Naive thymus-derived CD4-positive, alpha-beta T cell (primary cell): ENCODE results near the gene FNTB. TPM values are rescaled to one million over a fixed set of nuclear protein-coding genes. Genes with fewer than 3 reads are reported as not detected.

Experiments
- ATAC-seq: fragments of 150-1000 bp; cut with Tn5 transposase; 2 replicates; pipeline ENCODE4 v1.10.0; 2021; ENCODE audit warnings: mild to moderate bottlenecking, moderate library complexity
- CTCF ChIA-PET: fragments of 350-600 bp; sonication (Branson Sonifier 250); formaldehyde crosslinking; loops from one replicate; lab custom pipeline; 2021; ENCODE audit warnings: antibody characterized with exemption; lab: Charles Lee
- POLR2A ChIA-PET: fragments of 350-600 bp; sonication (Branson Sonifier 250); formaldehyde crosslinking; loops from one replicate; lab custom pipeline; 2021; ENCODE audit warnings: antibody characterized with exemption, inconsistent platforms; lab: Charles Lee
- DNase-seq, 9 donors: peaks; one replicate each; pipeline versions ENCODE4 v3.0.0 to v3.0.0-alpha.2; 2020 to 2022; ENCODE audit warnings: mixed read lengths in 1 of 9
- H3K27ac ChIP-seq: one replicate; pipeline ENCODE4 v1.7.0; 2013; ENCODE audit warnings: mild to moderate bottlenecking, low read depth, low read length, moderate library complexity
- H3K27me3 ChIP-seq, 2 donors: one replicate each; pipeline ENCODE4 v1.7.0; 2013; ENCODE audit warnings: low read length in 2 of 2, mild to moderate bottlenecking in 2 of 2, moderate library complexity in 2 of 2; ENCODE audit not compliant: control insufficient read depth in 2 of 2, insufficient read depth in 2 of 2
- H3K36me3 ChIP-seq, 3 experiments: 1 replicate in 2 of 3; 2 replicates in 1 of 3; pipeline ENCODE4 v1.7.0; 2013; ENCODE audit warnings: low read length in 3 of 3, mild to moderate bottlenecking in 3 of 3, moderate library complexity in 1 of 3; ENCODE audit not compliant: insufficient read depth in 3 of 3, control insufficient read depth in 2 of 3
- H3K4me1 ChIP-seq, 2 donors: one replicate each; pipeline ENCODE4 v1.7.0; 2013; ENCODE audit warnings: low read length in 2 of 2, mild to moderate bottlenecking in 2 of 2, moderate library complexity in 1 of 2; ENCODE audit not compliant: control insufficient read depth in 2 of 2, insufficient read depth in 2 of 2
- H3K4me3 ChIP-seq: 2 replicates; pipeline ENCODE4 v1.7.0; 2013; ENCODE audit warnings: mild to moderate bottlenecking, low read length
- H3K9me3 ChIP-seq, 3 experiments: 1 replicate in 2 of 3; 2 replicates in 1 of 3; pipeline ENCODE4 v1.7.0; 2013; ENCODE audit warnings: low read length in 3 of 3; ENCODE audit not compliant: control insufficient read depth in 2 of 3
- H3K27ac Mint-ChIP-seq, 9 donors: one replicate each; pipeline ENCODE4 v1.8.0; 2020 to 2022; ENCODE audit warnings: mixed read lengths in 9 of 9, mild to moderate bottlenecking in 8 of 9, moderate library complexity in 5 of 9, inconsistent platforms in 2 of 9
- H3K27me3 Mint-ChIP-seq, 5 donors: one replicate each; pipeline ENCODE4 v1.8.0; 2021 to 2022; ENCODE audit warnings: mixed read lengths in 5 of 5, mild to moderate bottlenecking in 1 of 5
- H3K36me3 Mint-ChIP-seq, 5 donors: one replicate each; pipeline ENCODE4 v1.8.0; 2020 to 2022; ENCODE audit warnings: mixed read lengths in 5 of 5, mild to moderate bottlenecking in 3 of 5, inconsistent platforms in 1 of 5
- H3K4me1 Mint-ChIP-seq, 7 donors: one replicate each; pipeline ENCODE4 v1.8.0; 2020 to 2022; ENCODE audit warnings: mixed read lengths in 7 of 7, mild to moderate bottlenecking in 3 of 7, inconsistent platforms in 1 of 7
- H3K4me3 Mint-ChIP-seq, 10 donors: one replicate each; pipeline ENCODE4 v1.8.0; 2020 to 2022; ENCODE audit warnings: mild to moderate bottlenecking in 10 of 10, mixed read lengths in 10 of 10, moderate library complexity in 6 of 10, inconsistent platforms in 2 of 10
- H3K9me3 Mint-ChIP-seq, 11 donors: one replicate each; pipeline ENCODE4 v1.8.0; 2020 to 2022; ENCODE audit warnings: mixed read lengths in 11 of 11, mild to moderate bottlenecking in 4 of 11, inconsistent platforms in 1 of 11, moderate library complexity in 1 of 11
- intact Hi-C, 2 donors: fragments of 100-400 bp; cut with micrococcal nuclease; formaldehyde crosslinking; loops; one replicate each; pipeline ENCODE4 v1.15.1; 2023
- polyA plus RNA-seq, 2 donors: library from polyadenylated mRNA; unstranded; fragments of 300-500 nt; fragmentation: Illumina TruSeq; gene quantifications; one replicate each; pipeline ENCODE4 v1.2.3, GENCODE V29; 2021
- total RNA-seq, 6 experiments: library from RNA in 5 of 6; stranded (reverse) in 5 of 6; gene quantifications; 1 replicate in 5 of 6; 2 replicates in 1 of 6; pipeline ENCODE4 v1.2.3 and lab custom pipeline; 2021 to 2026

FNTB gene
- total and polyA plus RNA-seq, 7 experiments from 2014 or later = 4.0 to 19.7 (median 11.3) TPM

- ATAC-seq (no peak), DNase-seq (no peak)
- intact Hi-C loops = no loop called here
- CTCF ChIA-PET = no interaction called here
- H3K36me3 ChIP-seq = peaks cover 0 to 35% (median 10%) of the 10 kb centered on the region in 3 experiments
- no peaks in the 10 kb centered on the region for H3K27me3 ChIP-seq
- H3K4me1 ChIP-seq = no peaks in the 10 kb centered on the region
- POLR2A ChIA-PET = no interaction called here
- H3K4me1 Mint-ChIP-seq = peaks cover 0 to 12% (median 10%) of the 10 kb centered on the region in 7 donors
- H3K27ac Mint-ChIP-seq = peak overlapping the region in 3 of 9 donors; percentile 18 to 47 (median 21)
- H3K27ac ChIP-seq = no peak overlapping the region
- H3K4me3 ChIP-seq = no peak overlapping the region
- no peaks in the 10 kb centered on the region for H3K9me3 Mint-ChIP-seq
- H3K36me3 Mint-ChIP-seq = peaks cover 0 to 55% (median 22%) of the 10 kb centered on the region in 5 donors
- H3K4me3 Mint-ChIP-seq = no peak overlapping the region
- no peaks in the 10 kb centered on the region for H3K9me3 ChIP-seq
- H3K27me3 Mint-ChIP-seq = no peaks in the 10 kb centered on the region
Observed at GRCh38 chr14:65042296-65042695, 55.6 kb downstream of the FNTB start.

- Histone ChIP-seq H3K27me3 (no peaks in the 10 kb centered on the region), H3K36me3 (peaks cover 0 to 35% (median 10%) of the 10 kb centered on the region in 3 experiments), H3K4me3 (no peak overlapping the region), H3K4me1 (no peaks in the 10 kb centered on the region), H3K27ac (no peak overlapping the region), H3K9me3 (no peaks in the 10 kb centered on the region)
- DNase-seq (no peak), ATAC-seq (peak; percentile 53)
- Mint-ChIP-seq H3K4me3 (no peak overlapping the region), H3K36me3 (peaks cover 0 to 60% (median 25%) of the 10 kb centered on the region in 5 donors), H3K27ac (peak overlapping the region in 4 of 9 donors; percentile 18 to 59 (median 34)), H3K9me3 (no peaks in the 10 kb centered on the region), H3K27me3 (no peaks in the 10 kb centered on the region), H3K4me1 (peaks cover 0 to 18% (median 14%) of the 10 kb centered on the region in 7 donors)
- ChIA-PET POLR2A (no interaction called here), CTCF (no interaction called here)
- intact Hi-C loops = no loop called here
Observed at GRCh38 chr14:65042731-65043372, 56.2 kb downstream of the FNTB start.

GRCh38 chr14:65043893-65044595, 57.3 kb downstream of the FNTB start:
- no peak for DNase-seq
- Mint-ChIP-seq H3K27ac (peak overlapping the region in 3 of 9 donors; percentile 43 to 62 (median 51)), H3K36me3 (peaks cover 0 to 55% (median 23%) of the 10 kb centered on the region in 5 donors), H3K4me1 (peaks cover 0 to 21% (median 14%) of the 10 kb centered on the region in 7 donors), H3K4me3 (no peak overlapping the region), H3K27me3 (no peaks in the 10 kb centered on the region), H3K9me3 (no peaks in the 10 kb centered on the region)
- ChIA-PET POLR2A (no interaction called here), CTCF (no interaction called here)
- no peak for ATAC-seq
- Histone ChIP-seq H3K4me1 (no peaks in the 10 kb centered on the region), H3K36me3 (peaks cover 0 to 35% (median 10%) of the 10 kb centered on the region in 3 experiments), H3K9me3 (no peaks in the 10 kb centered on the region), H3K4me3 (no peak overlapping the region), H3K27ac (no peak overlapping the region), H3K27me3 (no peaks in the 10 kb centered on the region)
- intact Hi-C loops = no loop called here

GRCh38 chr14:65044596-65044959, 57.9 kb downstream of the FNTB start:
- intact Hi-C loops = no loop called here
- Mint-ChIP-seq H3K27ac (peak overlapping the region in 2 of 9 donors; percentile 43 to 62), H3K36me3 (peaks cover 0 to 50% (median 23%) of the 10 kb centered on the region in 5 donors), H3K4me3 (no peak overlapping the region), H3K27me3 (no peaks in the 10 kb centered on the region), H3K4me1 (peaks cover 0 to 21% (median 14%) of the 10 kb centered on the region in 7 donors), H3K9me3 (no peaks in the 10 kb centered on the region)
- Histone ChIP-seq H3K9me3 (no peaks in the 10 kb centered on the region), H3K4me1 (no peaks in the 10 kb centered on the region), H3K36me3 (peaks cover 0 to 35% (median 10%) of the 10 kb centered on the region in 3 experiments), H3K27me3 (no peaks in the 10 kb centered on the region), H3K4me3 (no peak overlapping the region), H3K27ac (no peak overlapping the region)
- ChIA-PET POLR2A (no interaction called here), CTCF (interaction anchor here (0.5 kb wide), 1 partner anchor 414 kb away, joined by 3 read pairs; no protein-coding TSS in a partner anchor)
- ATAC-seq (peak; percentile 81), DNase-seq (no peak)

- CTCF ChIA-PET = interaction anchor here (0.5 kb wide), 1 partner anchor 414 kb away, joined by 3 read pairs; no protein-coding TSS in a partner anchor
- Mint-ChIP-seq H3K36me3 (peaks cover 0 to 50% (median 23%) of the 10 kb centered on the region in 5 donors), H3K27ac (peak overlapping the region in 1 of 9 donors; percentile 43), H3K9me3 (no peaks in the 10 kb centered on the region), H3K27me3 (no peaks in the 10 kb centered on the region), H3K4me1 (peaks cover 0 to 21% (median 14%) of the 10 kb centered on the region in 7 donors), H3K4me3 (no peak overlapping the region)
- POLR2A ChIA-PET = no interaction called here
- Histone ChIP-seq H3K9me3 (no peaks in the 10 kb centered on the region), H3K27me3 (no peaks in the 10 kb centered on the region), H3K4me3 (no peak overlapping the region), H3K4me1 (no peaks in the 10 kb centered on the region), H3K27ac (no peak overlapping the region), H3K36me3 (peaks cover 0 to 35% (median 10%) of the 10 kb centered on the region in 3 experiments)
- no peak for DNase-seq
- intact Hi-C loops = no loop called here
- ATAC-seq = no peak
Observed at GRCh38 chr14:65045006-65045405, 58.3 kb downstream of the FNTB start.

- CTCF ChIA-PET = no interaction called here
- DNase-seq (no peak), ATAC-seq (no peak)
- Mint-ChIP-seq H3K9me3 (no peaks in the 10 kb centered on the region), H3K36me3 (peaks cover 0 to 49% (median 22%) of the 10 kb centered on the region in 5 donors), H3K4me1 (peaks cover 0 to 23% (median 14%) of the 10 kb centered on the region in 7 donors), H3K4me3 (no peak overlapping the region), H3K27ac (no peak overlapping the region), H3K27me3 (no peaks in the 10 kb centered on the region)
- H3K36me3 ChIP-seq = peaks cover 0 to 33% (median 7%) of the 10 kb centered on the region in 3 experiments
- no peak overlapping the region for H3K4me3 ChIP-seq
- H3K27ac ChIP-seq = no peak overlapping the region
- intact Hi-C loops = no loop called here
- no peaks in the 10 kb centered on the region for H3K9me3 ChIP-seq
- no peaks in the 10 kb centered on the region for H3K4me1 ChIP-seq
- H3K27me3 ChIP-seq = no peaks in the 10 kb centered on the region
- POLR2A ChIA-PET = no interaction called here
Observed at GRCh38 chr14:65045709-65046108, 59.0 kb downstream of the FNTB start.
